HepG2 (cell line): Measurements from ENCODE around the gene MAPK6. TPM values are rescaled to one million over a fixed set of nuclear protein-coding genes. Genes with fewer than 3 reads are reported as not detected.

Experiments
- ATAC-seq: fragments of 200-7000 bp; cut with Tn5 transposase; 3 replicates; pipeline ENCODE4 v1.9.1; 2020; ENCODE audit warnings: mild to moderate bottlenecking, moderate library complexity
- BruUV-seq: library from RNA; stranded (reverse); fragments of 400-500 nt; replicated peaks from 2 replicates; lab custom pipeline; 2021; lab: Mats Ljungman, UMichigan
- CTCF ChIA-PET: fragments of 300-600 bp; formaldehyde crosslinking; extraction: SDS; loops from one replicate; lab custom pipeline; 2021; ENCODE audit warnings: low total read pairs, inconsistent platforms, low intra/inter-chr PET ratio; lab: Yijun Ruan, JAX
- POLR2A ChIA-PET: fragments of 350-600 bp; sonication (Branson Sonifier 250); formaldehyde crosslinking; loops from one replicate; lab custom pipeline; 2020; ENCODE audit warnings: antibody characterized with exemption, inconsistent platforms; lab: Yijun Ruan, JAX
- DNase-seq: peaks from one replicate; pipeline ENCODE4 v3.0.0-alpha.2; 2015; ENCODE audit warnings: low spot score
- FAIRE-seq: peaks from 3 replicates; lab custom pipeline; 2011; peaks lifted over from hg19 to GRCh38; lab: Jason Lieb, UNC
- H2AFZ ChIP-seq: one replicate; pipeline ENCODE4 v1.6.1; 2011; ENCODE audit warnings: low read length, inconsistent platforms
- H3K27ac ChIP-seq: fragments of 300-600 bp; 3 replicates; pipeline ENCODE4 v1.8.0; 2011; ENCODE audit warnings: mixed run types, mild to moderate bottlenecking, mixed read lengths, low read length, inconsistent platforms; ENCODE audit not compliant: insufficient read depth; ENCODE audit errors: extremely low read length
- H3K27me3 ChIP-seq, 2 experiments: fragments of 200-600 bp in 1 of 2; 2 replicates in 1 of 2; 3 replicates in 1 of 2; pipeline versions ENCODE4 v1.6.0 to v1.8.0; 2011; ENCODE audit warnings: low read length in 2 of 2, mild to moderate bottlenecking in 2 of 2, moderate library complexity in 2 of 2, inconsistent platforms in 1 of 2; ENCODE audit not compliant: insufficient read depth in 2 of 2, control insufficient read depth in 1 of 2
- H3K36me3 ChIP-seq, 2 experiments: fragments of 200-600 bp in 1 of 2; replicated peaks in 1 of 2; 2 replicates in 1 of 2; 3 replicates in 1 of 2; pipeline versions ENCODE4 v1.5.1 to v1.8.0; 2011; ENCODE audit warnings: low read length in 2 of 2, inconsistent platforms in 1 of 2; ENCODE audit not compliant: insufficient read depth in 2 of 2, control insufficient read depth in 1 of 2
- H3K4me1 ChIP-seq: 2 replicates; pipeline ENCODE4 v1.5.1; 2012; ENCODE audit warnings: low read length, inconsistent platforms; ENCODE audit not compliant: insufficient read depth
- H3K4me2 ChIP-seq: 2 replicates; pipeline ENCODE4 v1.6.0; 2011; ENCODE audit warnings: low read depth, low read length, inconsistent platforms
- H3K4me3 ChIP-seq, 3 experiments: fragments of 200-600 bp in 1 of 3; sonication (generic), shearing (Covaris generic) in 1 of 3; replicated peaks in 1 of 3; 2 replicates each; pipeline ENCODE4 v1.5.1; 2011 to 2016; ENCODE audit warnings: low read length in 3 of 3, inconsistent platforms in 2 of 3, low read depth in 2 of 3, mild to moderate bottlenecking in 2 of 3, control low read depth in 1 of 3, mixed read lengths in 1 of 3; ENCODE audit not compliant: insufficient read depth in 1 of 3
- H3K79me2 ChIP-seq: one replicate; pipeline ENCODE4 v1.6.1; 2011; ENCODE audit warnings: low read length, inconsistent platforms; ENCODE audit not compliant: insufficient read depth
- H3K9ac ChIP-seq: 2 replicates; pipeline ENCODE4 v1.6.0; 2011; ENCODE audit warnings: mild to moderate bottlenecking, low read depth, low read length, inconsistent platforms; ENCODE audit not compliant: insufficient read depth
- H3K9me3 ChIP-seq: 2 replicates; pipeline ENCODE4 v1.5.1; 2012; ENCODE audit warnings: mild to moderate bottlenecking, low read length
- H4K20me1 ChIP-seq: 2 replicates; pipeline ENCODE4 v1.6.0; 2011; ENCODE audit warnings: inconsistent platforms, mild to moderate bottlenecking, low read length, moderate library complexity; ENCODE audit not compliant: insufficient read depth
- FUBP1 ChIP-seq: sonication (generic); formaldehyde crosslinking; IDR thresholded peaks from 2 replicates; pipeline ENCODE4 v1.5.1; 2020; ENCODE audit warnings: missing genetic modification reagents, mild to moderate bottlenecking, borderline replicate concordance
- MAFG ChIP-seq: sonication (generic); formaldehyde crosslinking; IDR thresholded peaks from 2 replicates; pipeline ENCODE4 v1.5.1; 2020; ENCODE audit warnings: mild to moderate bottlenecking, missing genetic modification reagents
- RBAK ChIP-seq: sonication (generic); formaldehyde crosslinking; IDR thresholded peaks from 2 replicates; pipeline ENCODE4 v1.5.1; 2020; ENCODE audit warnings: mild to moderate bottlenecking, missing genetic modification reagents
- SAFB2 ChIP-seq: sonication (generic); formaldehyde crosslinking; IDR thresholded peaks from 2 replicates; pipeline ENCODE4 v1.5.1; 2020; ENCODE audit warnings: missing genetic modification reagents, low read depth, mild to moderate bottlenecking, borderline replicate concordance
- ZNF143 ChIP-seq: sonication (generic); formaldehyde crosslinking; IDR thresholded peaks from 2 replicates; pipeline ENCODE4 v1.4.0; 2020; ENCODE audit warnings: missing genetic modification reagents
- ZNF614 ChIP-seq: IDR thresholded peaks from 2 replicates; pipeline ENCODE4 v1.6.1; 2018; ENCODE audit warnings: missing biosample characterization, missing genetic modification reagents, inconsistent platforms, borderline replicate concordance
- WGBS: methylation state at CpG from one replicate; pipeline ENCODE4 v1.1.6; 2017; ENCODE audit warnings: low lambda C conversion rate; 5-methylcytosine and 5-hydroxymethylcytosine counted together
- in situ Hi-C: cut with HindIII; loops from 2 replicates; pipeline ENCODE4 v1.10.0; 2017; ENCODE audit warnings: low pct_unique_long_range_greater_than_20kb; ENCODE audit not compliant: extremely low pct_ligation_motif_present
- intact Hi-C: fragments of 100-400 bp; cut with micrococcal nuclease; formaldehyde crosslinking; loops from one replicate; pipeline ENCODE4 v1.10.0; 2022; ENCODE audit not compliant: unreplicated experiment
- polyA plus RNA-seq, 8 experiments: library from polyadenylated mRNA; depleted of rRNA in 3 of 8; stranded (reverse) in 7 of 8; unstranded in 1 of 8; fragments of >200 nt; fragmentation: Illumina TruSeq in 4 of 8; extraction: Trizol in 4 of 8; gene quantifications; 2 replicates each; pipeline versions ENCODE4 v1.2.1 to v1.2.3, GENCODE V29; 2011 to 2016; ENCODE audit warnings: low read depth in 4 of 8, missing spikeins in 1 of 8, mixed read lengths in 1 of 8; ENCODE audit not compliant: insufficient read depth in 1 of 8
- total RNA-seq, 5 experiments: library from RNA; depleted of rRNA; stranded (reverse); fragments of >200 nt; fragmentation: Illumina TruSeq; extraction: Trizol; gene quantifications; 2 replicates each; pipeline ENCODE4 v1.2.3, GENCODE V29; 2016; ENCODE audit warnings: low read depth in 1 of 5
- TF ChIP-seq, protein P1 (sequence below): sonication (generic); formaldehyde crosslinking; IDR thresholded peaks from 2 replicates; pipeline ENCODE4 v1.4.0; 2020; ENCODE audit warnings: mild to moderate bottlenecking, missing genetic modification reagents
- TF ChIP-seq, protein P2 (sequence below): IDR thresholded peaks from 2 replicates; pipeline ENCODE4 v1.4.0; 2020; ENCODE audit warnings: mild to moderate bottlenecking, missing genetic modification reagents
- TF ChIP-seq, protein P3 (sequence below): sonication (generic); formaldehyde crosslinking; IDR thresholded peaks from 2 replicates; pipeline ENCODE4 v1.9.0; 2021; ENCODE audit warnings: mild to moderate bottlenecking, missing genetic modification reagents

The MAPK6 gene
- total and polyA plus RNA-seq, 2 of the 13 experiments (the other 11 are each of a cell fraction or from before 2014, with no cell fraction given) = 89.5 to 99.7 TPM

- Histone ChIP-seq H3K9me3 (no peaks in the 10 kb centered on the region), H3K79me2 (no peaks in the 10 kb centered on the region), H3K9ac (no peak overlapping the region), H3K27me3 (no peaks in the 10 kb centered on the region), H3K27ac (peak overlapping the region; percentile 52), H3K4me1 (peaks cover 66% of the 10 kb centered on the region), H2AFZ (peak overlapping the region; percentile 61), H4K20me1 (no peaks in the 10 kb centered on the region), H3K4me3 (no peak overlapping the region), H3K4me2 (peak overlapping the region; percentile 33), H3K36me3 (no peaks in the 10 kb centered on the region)
- DNase-seq (peak; percentile 39), ATAC-seq (no peak), FAIRE-seq (peak; percentile 30)
- POLR2A ChIA-PET = interaction anchor here (4.6 kb wide), 1 partner anchor 9 kb away, joined by 36 read pairs; no protein-coding TSS in a partner anchor
- 49% methylated on average over 12 of the region's 14 CpGs for WGBS
- no TSS peak for BruUV-seq
- CTCF ChIA-PET = no interaction called here
- in situ Hi-C loops (no loop called here), intact Hi-C loops (no loop called here)
- TF ChIP-seq, protein P1, sequence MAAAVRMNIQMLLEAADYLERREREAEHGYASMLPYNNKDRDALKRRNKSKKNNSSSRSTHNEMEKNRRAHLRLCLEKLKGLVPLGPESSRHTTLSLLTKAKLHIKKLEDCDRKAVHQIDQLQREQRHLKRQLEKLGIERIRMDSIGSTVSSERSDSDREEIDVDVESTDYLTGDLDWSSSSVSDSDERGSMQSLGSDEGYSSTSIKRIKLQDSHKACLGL = no peak
- TF ChIP-seq ZNF143 (CRISPR knock-in tag) (no peak), MAFG (CRISPR knock-in tag) (no peak), FUBP1 (CRISPR knock-in tag) (peak; percentile 59; the same call in 1 of the 2 replicates), SAFB2 (CRISPR knock-in tag) (no peak), RBAK (CRISPR knock-in tag) (no peak), ZNF614 (CRISPR knock-in tag) (no peak)
- TF ChIP-seq, protein P2, sequence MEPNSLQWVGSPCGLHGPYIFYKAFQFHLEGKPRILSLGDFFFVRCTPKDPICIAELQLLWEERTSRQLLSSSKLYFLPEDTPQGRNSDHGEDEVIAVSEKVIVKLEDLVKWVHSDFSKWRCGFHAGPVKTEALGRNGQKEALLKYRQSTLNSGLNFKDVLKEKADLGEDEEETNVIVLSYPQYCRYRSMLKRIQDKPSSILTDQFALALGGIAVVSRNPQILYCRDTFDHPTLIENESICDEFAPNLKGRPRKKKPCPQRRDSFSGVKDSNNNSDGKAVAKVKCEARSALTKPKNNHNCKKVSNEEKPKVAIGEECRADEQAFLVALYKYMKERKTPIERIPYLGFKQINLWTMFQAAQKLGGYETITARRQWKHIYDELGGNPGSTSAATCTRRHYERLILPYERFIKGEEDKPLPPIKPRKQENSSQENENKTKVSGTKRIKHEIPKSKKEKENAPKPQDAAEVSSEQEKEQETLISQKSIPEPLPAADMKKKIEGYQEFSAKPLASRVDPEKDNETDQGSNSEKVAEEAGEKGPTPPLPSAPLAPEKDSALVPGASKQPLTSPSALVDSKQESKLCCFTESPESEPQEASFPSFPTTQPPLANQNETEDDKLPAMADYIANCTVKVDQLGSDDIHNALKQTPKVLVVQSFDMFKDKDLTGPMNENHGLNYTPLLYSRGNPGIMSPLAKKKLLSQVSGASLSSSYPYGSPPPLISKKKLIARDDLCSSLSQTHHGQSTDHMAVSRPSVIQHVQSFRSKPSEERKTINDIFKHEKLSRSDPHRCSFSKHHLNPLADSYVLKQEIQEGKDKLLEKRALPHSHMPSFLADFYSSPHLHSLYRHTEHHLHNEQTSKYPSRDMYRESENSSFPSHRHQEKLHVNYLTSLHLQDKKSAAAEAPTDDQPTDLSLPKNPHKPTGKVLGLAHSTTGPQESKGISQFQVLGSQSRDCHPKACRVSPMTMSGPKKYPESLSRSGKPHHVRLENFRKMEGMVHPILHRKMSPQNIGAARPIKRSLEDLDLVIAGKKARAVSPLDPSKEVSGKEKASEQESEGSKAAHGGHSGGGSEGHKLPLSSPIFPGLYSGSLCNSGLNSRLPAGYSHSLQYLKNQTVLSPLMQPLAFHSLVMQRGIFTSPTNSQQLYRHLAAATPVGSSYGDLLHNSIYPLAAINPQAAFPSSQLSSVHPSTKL (CRISPR knock-in tag) = no peak
- TF ChIP-seq, protein P3, sequence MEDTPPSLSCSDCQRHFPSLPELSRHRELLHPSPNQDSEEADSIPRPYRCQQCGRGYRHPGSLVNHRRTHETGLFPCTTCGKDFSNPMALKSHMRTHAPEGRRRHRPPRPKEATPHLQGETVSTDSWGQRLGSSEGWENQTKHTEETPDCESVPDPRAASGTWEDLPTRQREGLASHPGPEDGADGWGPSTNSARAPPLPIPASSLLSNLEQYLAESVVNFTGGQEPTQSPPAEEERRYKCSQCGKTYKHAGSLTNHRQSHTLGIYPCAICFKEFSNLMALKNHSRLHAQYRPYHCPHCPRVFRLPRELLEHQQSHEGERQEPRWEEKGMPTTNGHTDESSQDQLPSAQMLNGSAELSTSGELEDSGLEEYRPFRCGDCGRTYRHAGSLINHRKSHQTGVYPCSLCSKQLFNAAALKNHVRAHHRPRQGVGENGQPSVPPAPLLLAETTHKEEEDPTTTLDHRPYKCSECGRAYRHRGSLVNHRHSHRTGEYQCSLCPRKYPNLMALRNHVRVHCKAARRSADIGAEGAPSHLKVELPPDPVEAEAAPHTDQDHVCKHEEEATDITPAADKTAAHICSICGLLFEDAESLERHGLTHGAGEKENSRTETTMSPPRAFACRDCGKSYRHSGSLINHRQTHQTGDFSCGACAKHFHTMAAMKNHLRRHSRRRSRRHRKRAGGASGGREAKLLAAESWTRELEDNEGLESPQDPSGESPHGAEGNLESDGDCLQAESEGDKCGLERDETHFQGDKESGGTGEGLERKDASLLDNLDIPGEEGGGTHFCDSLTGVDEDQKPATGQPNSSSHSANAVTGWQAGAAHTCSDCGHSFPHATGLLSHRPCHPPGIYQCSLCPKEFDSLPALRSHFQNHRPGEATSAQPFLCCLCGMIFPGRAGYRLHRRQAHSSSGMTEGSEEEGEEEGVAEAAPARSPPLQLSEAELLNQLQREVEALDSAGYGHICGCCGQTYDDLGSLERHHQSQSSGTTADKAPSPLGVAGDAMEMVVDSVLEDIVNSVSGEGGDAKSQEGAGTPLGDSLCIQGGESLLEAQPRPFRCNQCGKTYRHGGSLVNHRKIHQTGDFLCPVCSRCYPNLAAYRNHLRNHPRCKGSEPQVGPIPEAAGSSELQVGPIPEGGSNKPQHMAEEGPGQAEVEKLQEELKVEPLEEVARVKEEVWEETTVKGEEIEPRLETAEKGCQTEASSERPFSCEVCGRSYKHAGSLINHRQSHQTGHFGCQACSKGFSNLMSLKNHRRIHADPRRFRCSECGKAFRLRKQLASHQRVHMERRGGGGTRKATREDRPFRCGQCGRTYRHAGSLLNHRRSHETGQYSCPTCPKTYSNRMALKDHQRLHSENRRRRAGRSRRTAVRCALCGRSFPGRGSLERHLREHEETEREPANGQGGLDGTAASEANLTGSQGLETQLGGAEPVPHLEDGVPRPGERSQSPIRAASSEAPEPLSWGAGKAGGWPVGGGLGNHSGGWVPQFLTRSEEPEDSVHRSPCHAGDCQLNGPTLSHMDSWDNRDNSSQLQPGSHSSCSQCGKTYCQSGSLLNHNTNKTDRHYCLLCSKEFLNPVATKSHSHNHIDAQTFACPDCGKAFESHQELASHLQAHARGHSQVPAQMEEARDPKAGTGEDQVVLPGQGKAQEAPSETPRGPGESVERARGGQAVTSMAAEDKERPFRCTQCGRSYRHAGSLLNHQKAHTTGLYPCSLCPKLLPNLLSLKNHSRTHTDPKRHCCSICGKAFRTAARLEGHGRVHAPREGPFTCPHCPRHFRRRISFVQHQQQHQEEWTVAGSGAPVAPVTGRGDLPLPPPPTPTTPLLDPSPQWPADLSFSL = no peak
Measured at GRCh38 chr15:52010633-52011595, 8.1 kb upstream of the MAPK6 start.
